Fibroblast of pulmonary artery (primary cell): ENCODE measurements around the gene SFTPA2.
"Not testable (repeated sequence)": the region's sequence is repeated elsewhere in the genome, so short reads cannot be mapped to it uniquely, and the experiment has no call there.

ENCODE experiments used
- DNase-seq: peaks from one replicate; pipeline ENCODE4 v3.0.0-alpha.2; 2010; ENCODE audit warnings: low read depth
- H3K4me3 ChIP-seq: replicated peaks from 2 replicates; pipeline ENCODE4 v1.5.1; 2011; ENCODE audit warnings: low read depth, mild to moderate bottlenecking, control low read depth, low read length, moderate library complexity
- TF ChIP-seq, protein P1 (sequence below): IDR thresholded peaks from 2 replicates; pipeline ENCODE4 v1.5.1; 2011; ENCODE audit warnings: mild to moderate bottlenecking, control low read depth, low read length, inconsistent platforms; ENCODE audit errors: missing control alignments

SFTPA2 gene

DNA sequence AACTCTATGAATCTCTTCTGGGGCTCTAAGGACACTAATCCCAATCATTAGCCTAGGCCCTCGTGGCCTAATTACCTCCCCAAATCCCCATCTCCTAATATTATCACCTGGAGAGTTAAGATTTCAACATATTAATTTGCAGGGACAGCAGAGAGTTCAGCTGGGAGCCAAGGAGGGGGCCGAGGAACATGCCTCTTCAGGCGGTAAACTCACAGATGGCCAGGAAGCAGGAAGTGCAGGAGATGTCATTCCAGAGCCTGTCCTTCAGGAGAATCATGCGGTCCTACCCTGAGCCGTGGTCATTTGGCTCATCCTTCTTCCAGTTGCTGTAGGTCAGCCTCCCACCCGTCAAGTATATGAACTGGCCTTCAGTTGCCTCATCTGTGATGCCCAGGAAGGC, 21.9 kb upstream of the SFTPA2 start:
- TF ChIP-seq, protein P1, sequence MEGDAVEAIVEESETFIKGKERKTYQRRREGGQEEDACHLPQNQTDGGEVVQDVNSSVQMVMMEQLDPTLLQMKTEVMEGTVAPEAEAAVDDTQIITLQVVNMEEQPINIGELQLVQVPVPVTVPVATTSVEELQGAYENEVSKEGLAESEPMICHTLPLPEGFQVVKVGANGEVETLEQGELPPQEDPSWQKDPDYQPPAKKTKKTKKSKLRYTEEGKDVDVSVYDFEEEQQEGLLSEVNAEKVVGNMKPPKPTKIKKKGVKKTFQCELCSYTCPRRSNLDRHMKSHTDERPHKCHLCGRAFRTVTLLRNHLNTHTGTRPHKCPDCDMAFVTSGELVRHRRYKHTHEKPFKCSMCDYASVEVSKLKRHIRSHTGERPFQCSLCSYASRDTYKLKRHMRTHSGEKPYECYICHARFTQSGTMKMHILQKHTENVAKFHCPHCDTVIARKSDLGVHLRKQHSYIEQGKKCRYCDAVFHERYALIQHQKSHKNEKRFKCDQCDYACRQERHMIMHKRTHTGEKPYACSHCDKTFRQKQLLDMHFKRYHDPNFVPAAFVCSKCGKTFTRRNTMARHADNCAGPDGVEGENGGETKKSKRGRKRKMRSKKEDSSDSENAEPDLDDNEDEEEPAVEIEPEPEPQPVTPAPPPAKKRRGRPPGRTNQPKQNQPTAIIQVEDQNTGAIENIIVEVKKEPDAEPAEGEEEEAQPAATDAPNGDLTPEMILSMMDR = no peak
- H3K4me3 ChIP-seq = no peak overlapping the region
- no peak for DNase-seq

DNA sequence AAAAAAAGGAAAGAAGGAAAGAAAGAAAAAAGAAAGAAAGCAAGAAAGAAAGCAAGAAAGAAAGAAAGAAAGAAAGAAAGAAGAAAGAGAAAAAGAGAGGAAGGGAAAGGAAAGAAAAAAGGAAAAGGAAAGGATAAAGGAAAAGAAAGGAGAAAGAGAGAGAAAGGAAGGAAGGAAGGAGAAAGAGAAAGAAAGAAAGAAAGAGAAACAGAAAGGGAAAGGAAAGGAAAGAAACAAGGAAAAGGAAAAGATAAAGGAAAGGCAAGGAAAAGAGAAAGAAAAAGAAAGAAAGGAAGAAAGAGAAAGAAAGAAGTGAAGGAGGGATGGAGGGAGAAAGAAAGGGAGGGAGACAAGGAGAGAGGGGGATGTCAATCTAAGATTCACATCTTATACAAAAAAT, 20.8 kb upstream of the SFTPA2 start:
- no peak for DNase-seq
- TF ChIP-seq, protein P1 = no peak

DNA sequence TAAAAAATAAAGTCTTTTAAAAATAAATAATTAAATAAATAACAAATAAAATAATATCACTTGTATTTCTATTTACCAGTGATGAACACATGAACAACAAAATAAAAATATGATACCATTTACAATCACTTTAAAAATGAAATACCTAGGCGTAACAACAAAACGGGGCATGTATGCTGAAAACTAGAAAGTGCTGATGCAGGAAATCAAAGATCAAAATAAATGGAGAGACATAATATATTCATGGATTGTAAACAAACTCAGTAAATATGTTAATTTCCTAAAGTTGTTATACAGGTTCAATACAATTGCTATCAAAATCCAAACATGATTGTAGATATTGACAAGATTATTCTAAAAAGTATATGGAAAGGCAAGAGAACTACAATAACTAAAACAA, 19.2 kb upstream of the SFTPA2 start:
- no peak overlapping the region for H3K4me3 ChIP-seq
- no peak for DNase-seq
- TF ChIP-seq, protein P1 = no peak

More for the DNA sequence above, 20.8 kb upstream of the SFTPA2 start:
- no peak overlapping the region for H3K4me3 ChIP-seq

DNA sequence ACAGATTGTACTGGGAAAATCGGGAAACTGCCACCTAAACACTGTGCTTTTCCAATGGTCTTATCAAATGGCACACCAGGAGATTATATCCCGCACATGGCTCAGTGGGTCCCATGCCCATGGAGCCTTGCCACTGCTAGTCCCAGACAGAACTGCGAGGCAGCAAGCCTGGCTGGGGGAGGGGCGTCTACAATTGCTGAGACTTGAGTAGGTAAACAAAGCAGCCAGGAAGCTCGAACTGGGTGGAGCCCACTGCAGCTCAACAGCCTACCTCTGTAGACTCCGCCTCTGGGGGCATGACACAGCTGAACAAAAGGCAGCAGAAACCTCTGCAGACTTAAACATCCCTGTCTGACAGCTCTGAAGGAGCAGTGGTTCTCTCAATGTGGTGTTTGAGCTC, 10.4 kb upstream of the SFTPA2 start:
- H3K4me3 ChIP-seq, DNase-seq: not testable (repeated sequence)

DNA sequence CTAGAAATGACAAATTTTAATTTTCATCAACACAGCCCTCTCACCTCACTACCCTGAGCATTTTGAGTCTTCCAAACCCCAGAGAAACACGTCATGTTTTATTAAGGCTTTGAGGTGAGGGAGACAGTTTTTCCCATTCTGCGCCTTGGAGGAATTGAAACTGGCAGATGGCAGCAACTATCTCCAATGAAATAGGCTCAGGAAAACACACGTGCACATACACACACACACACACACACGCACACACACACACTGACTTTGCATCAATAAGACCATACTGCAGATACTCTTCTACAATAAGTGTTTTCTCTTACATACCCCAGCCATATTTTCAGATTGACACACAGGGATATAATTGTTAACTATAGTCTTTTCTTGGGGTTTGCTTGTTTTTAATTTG, 3.2 kb upstream of the SFTPA2 start:
- TF ChIP-seq, protein P1 = no peak
- DNase-seq = no peak
- no peak overlapping the region for H3K4me3 ChIP-seq

DNA sequence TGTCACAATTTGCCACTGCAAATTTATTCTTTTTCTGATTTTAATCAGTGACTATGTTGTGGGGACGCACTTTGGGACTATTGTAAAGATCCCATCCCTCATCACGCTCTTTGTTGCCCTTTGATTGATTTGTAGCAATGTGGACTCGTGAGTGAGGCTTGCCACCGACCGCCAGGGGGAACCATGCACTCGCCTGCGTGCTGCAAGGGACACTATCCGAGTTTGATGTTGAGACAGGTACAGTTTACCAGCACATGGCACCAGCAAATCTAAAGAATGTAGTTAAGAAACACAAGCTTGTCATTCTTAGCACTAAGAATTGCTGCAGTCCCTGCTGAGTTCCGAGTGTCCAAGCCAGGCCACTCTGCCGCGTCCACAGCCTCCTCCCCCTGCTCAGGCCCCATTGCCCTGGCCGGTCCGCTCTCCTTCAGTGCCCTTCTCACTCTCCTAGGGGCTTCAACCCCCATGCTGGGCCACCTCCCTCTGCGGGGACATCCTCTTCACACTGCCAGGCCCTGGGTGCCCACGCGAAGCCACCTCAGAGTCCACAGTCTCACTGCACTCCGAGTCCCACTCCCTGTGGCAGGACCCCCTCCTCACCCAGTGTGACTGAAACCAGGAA, 2.0 kb upstream of the SFTPA2 start:
- peak; percentile 70 for DNase-seq
- H3K4me3 ChIP-seq = no peak overlapping the region
- TF ChIP-seq, protein P1 = peak; percentile 98

DNA sequence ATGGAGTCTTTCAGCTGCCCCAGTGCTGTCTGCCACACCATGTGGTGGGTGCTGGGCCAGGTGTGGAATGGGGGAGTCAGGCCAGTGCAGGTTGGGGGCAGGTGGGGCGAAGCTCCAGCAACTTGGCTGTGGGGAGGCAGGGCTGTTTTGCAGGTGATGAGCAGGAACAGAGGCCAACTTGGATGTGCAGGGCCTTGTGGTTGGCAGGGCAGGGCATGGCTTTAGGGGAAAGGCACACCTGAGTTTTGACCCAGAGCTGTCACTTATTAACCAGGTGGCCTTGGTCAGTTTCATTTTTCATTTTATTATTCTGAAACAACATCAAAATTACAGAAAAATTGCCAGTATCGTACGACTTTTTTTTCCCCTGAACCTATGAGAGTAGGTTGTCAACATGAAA, 1.1 kb upstream of the SFTPA2 start:
- TF ChIP-seq, protein P1 = no peak
- H3K4me3 ChIP-seq = no peak overlapping the region
- DNase-seq = no peak

DNA sequence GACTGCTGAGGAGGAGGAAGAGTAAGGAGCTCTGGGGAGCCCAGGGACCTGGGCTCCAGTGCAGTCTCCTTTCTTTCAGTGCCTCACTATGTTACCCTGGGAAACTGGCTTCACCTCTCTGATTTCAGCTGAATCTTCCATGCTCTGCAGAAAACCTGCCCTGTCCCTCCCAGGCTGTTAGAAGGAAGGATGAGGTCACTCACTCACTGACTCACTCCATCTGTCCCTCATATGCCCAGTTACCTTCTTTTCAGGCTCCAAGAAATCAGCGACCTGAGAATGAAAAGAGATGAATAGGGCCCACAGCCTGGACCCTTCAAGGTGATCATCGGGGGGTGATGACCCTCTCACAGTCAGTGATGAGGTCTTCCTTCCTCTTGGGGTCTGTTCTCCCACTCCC, 481 bp downstream of the SFTPA2 start:
- H3K4me3 ChIP-seq = no peak overlapping the region
- TF ChIP-seq, protein P1 = no peak
- DNase-seq = peak; percentile 6

DNA sequence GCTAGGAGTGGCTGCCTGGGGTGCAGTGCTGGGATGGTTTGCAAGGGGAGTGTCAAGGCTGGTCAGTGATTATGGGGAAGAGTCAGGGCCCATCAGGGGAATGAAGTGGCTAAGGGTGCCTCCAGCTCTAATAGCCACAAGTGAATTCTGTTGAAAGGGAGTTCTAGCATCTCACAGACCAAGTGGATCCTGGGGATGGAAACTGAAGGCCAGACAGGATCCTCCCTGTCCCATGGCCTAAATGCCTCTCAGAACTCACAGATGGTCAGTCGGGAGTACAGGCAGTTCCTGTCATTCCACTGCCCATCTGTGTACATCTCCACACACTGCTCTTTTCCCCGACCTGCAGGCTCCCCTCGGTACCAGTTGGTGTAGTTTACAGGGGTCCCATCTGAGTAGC, 3.2 kb downstream of the SFTPA2 start:
- not testable (repeated sequence) for H3K4me3 ChIP-seq, DNase-seq
